ENCODE data around the gene KSR1.

DNA sequence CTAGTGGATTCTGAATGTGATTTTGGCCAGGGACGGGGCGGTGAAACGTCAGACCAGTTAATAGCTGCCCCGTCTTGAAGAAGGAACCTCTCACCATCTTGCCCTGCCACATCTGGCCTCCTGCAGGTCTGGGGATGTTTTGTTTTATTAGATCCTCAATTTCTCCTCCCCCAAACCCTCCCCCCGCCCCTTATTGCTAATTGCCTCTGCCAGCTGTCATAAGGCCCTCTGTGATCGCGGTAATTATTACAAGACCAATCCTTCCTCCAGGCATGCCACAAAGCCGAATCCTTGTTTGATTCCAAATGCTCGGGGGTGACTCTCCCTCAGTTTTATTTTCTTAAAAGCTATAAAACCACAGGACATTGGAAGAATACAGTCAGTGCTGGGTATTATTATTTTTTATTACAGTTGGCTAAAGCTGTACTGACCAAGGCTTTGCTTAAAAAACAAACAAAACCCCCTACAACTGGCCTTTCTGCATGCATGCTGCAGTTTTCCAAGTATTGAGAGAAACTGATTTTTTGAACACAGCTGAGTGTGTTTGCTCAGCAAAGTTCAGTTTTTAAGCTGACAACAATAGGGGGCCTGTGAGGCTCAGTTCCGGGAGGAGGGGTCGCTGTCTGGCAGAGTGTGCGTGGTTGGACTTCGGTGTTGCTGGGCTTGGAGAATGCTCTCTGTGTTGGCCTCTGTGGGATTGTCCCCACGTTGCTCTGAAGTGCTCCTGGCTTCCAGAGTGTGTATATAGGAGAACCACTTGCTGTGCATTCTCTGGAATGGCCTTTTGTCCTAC is 1.7 kb downstream of the KSR1 start:
- TF ChIP-seq, protein P1, sequence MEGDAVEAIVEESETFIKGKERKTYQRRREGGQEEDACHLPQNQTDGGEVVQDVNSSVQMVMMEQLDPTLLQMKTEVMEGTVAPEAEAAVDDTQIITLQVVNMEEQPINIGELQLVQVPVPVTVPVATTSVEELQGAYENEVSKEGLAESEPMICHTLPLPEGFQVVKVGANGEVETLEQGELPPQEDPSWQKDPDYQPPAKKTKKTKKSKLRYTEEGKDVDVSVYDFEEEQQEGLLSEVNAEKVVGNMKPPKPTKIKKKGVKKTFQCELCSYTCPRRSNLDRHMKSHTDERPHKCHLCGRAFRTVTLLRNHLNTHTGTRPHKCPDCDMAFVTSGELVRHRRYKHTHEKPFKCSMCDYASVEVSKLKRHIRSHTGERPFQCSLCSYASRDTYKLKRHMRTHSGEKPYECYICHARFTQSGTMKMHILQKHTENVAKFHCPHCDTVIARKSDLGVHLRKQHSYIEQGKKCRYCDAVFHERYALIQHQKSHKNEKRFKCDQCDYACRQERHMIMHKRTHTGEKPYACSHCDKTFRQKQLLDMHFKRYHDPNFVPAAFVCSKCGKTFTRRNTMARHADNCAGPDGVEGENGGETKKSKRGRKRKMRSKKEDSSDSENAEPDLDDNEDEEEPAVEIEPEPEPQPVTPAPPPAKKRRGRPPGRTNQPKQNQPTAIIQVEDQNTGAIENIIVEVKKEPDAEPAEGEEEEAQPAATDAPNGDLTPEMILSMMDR (IDR thresholded peaks at IDR 0.05): no peak
- TF ChIP-seq POLR2A (IDR thresholded peaks at IDR 0.05): no peak
